Cardiac fibroblast (primary cell): ENCODE measurements around the gene ACTR3.

ENCODE experiments used
- DNase-seq, 2 donors: peaks; one replicate each; pipeline versions ENCODE4 v3.0.0 to v3.0.0-alpha.2; 2010; ENCODE audit warnings: low read depth in 2 of 2
- H3K4me3 ChIP-seq, 2 donors: replicated peaks in 1 of 2; 1 replicate in 1 of 2; 2 replicates in 1 of 2; pipeline ENCODE4 v1.5.1; 2011; ENCODE audit warnings: low read depth in 2 of 2, low read length in 2 of 2, mild to moderate bottlenecking in 2 of 2, moderate library complexity in 1 of 2
- TF ChIP-seq, protein P1 (sequence below): IDR thresholded peaks from one replicate; pipeline ENCODE4 v1.5.1; 2011; ENCODE audit warnings: low read depth, mild to moderate bottlenecking, low read length, inconsistent platforms

Gene ACTR3

GRCh38 chr2:113847144-113847543 is 42.7 kb upstream of the ACTR3 start:
- H3K4me3 ChIP-seq, result no peak overlapping the region
- TF ChIP-seq, protein P1, sequence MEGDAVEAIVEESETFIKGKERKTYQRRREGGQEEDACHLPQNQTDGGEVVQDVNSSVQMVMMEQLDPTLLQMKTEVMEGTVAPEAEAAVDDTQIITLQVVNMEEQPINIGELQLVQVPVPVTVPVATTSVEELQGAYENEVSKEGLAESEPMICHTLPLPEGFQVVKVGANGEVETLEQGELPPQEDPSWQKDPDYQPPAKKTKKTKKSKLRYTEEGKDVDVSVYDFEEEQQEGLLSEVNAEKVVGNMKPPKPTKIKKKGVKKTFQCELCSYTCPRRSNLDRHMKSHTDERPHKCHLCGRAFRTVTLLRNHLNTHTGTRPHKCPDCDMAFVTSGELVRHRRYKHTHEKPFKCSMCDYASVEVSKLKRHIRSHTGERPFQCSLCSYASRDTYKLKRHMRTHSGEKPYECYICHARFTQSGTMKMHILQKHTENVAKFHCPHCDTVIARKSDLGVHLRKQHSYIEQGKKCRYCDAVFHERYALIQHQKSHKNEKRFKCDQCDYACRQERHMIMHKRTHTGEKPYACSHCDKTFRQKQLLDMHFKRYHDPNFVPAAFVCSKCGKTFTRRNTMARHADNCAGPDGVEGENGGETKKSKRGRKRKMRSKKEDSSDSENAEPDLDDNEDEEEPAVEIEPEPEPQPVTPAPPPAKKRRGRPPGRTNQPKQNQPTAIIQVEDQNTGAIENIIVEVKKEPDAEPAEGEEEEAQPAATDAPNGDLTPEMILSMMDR, result no peak
- peak in 1 of 2 donors; percentile 25 for DNase-seq

GRCh38 chr2:113848758-113849415 is 41.0 kb upstream of the ACTR3 start:
- TF ChIP-seq, protein P1, result no peak
- peak in 1 of 2 donors; percentile 62 for DNase-seq
- no peak overlapping the region for H3K4me3 ChIP-seq

GRCh38 chr2:113850687-113851086 is 39.2 kb upstream of the ACTR3 start:
- peak in 1 of 2 donors; percentile 44 for DNase-seq
- TF ChIP-seq, protein P1, result no peak
- no peak overlapping the region for H3K4me3 ChIP-seq

DNA sequence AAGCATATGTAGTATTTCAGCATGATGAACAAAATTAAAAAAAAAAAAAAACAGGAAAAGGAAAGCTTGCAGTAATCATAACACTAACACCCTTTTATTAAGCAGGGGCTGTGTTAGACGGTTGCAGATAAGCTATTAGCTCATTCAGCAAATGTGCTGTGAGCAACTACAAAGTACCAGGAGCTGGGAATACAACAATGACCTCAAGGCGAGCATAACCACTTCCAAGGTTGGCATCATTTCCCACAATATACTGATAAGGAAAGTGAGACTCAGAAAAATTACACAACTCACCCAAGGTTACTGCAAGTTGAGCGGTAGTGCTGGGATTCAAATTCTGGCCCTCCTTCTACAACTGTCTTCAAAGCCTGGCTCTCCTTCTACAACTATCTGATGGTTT is 38.2 kb upstream of the ACTR3 start:
- DNase-seq, result peak; percentile 27 to 95
- H3K4me3 ChIP-seq, result no peak overlapping the region
- TF ChIP-seq, protein P1, result no peak

GRCh38 chr2:113854208-113854607 is 35.7 kb upstream of the ACTR3 start:
- DNase-seq, result no peak
- TF ChIP-seq, protein P1, result no peak
- H3K4me3 ChIP-seq, result no peak overlapping the region

GRCh38 chr2:113854970-113855740 is 34.7 kb upstream of the ACTR3 start:
- TF ChIP-seq, protein P1, result no peak
- H3K4me3 ChIP-seq, result no peak overlapping the region
- no peak for DNase-seq
